Loucy (cell line): ENCODE results near the gene KRTAP1-4.

ENCODE experiments used
- H2AFZ ChIP-seq: fragments of 200-600 bp; sonication (generic); 2 replicates; pipeline ENCODE4 v1.6.0; 2016; ENCODE audit warnings: antibody characterized with exemption, mild to moderate bottlenecking, low read length, moderate library complexity
- H3F3A ChIP-seq: fragments of 200-600 bp; 2 replicates; pipeline ENCODE4 v1.6.0; 2016; ENCODE audit warnings: antibody characterized with exemption, low read depth, mild to moderate bottlenecking
- H3K27me3 ChIP-seq: fragments of 200-600 bp; sonication (generic); 2 replicates; pipeline ENCODE4 v1.6.1; 2014; ENCODE audit warnings: low read length, mild to moderate bottlenecking; ENCODE audit not compliant: insufficient read depth, poor library complexity, severe bottlenecking
- H3K36me3 ChIP-seq: fragments of 200-600 bp; sonication (generic); 2 replicates; pipeline ENCODE4 v1.6.1; 2016; ENCODE audit warnings: low read length; ENCODE audit not compliant: insufficient read depth
- H3K4me1 ChIP-seq: fragments of 200-600 bp; sonication (generic); 2 replicates; pipeline ENCODE4 v1.5.1; 2014; ENCODE audit warnings: low read length, mild to moderate bottlenecking; ENCODE audit not compliant: insufficient read depth, poor library complexity, severe bottlenecking
- H3K4me2 ChIP-seq: fragments of 200-600 bp; sonication (generic); 2 replicates; pipeline ENCODE4 v1.6.0; 2014; ENCODE audit warnings: antibody characterized with exemption, low read length, low read depth, mild to moderate bottlenecking; ENCODE audit not compliant: poor library complexity, severe bottlenecking
- H3K4me3 ChIP-seq: fragments of 200-600 bp; sonication (generic); 2 replicates; pipeline ENCODE4 v1.5.1; 2014; ENCODE audit warnings: low read length, mild to moderate bottlenecking, mixed read lengths; ENCODE audit not compliant: poor library complexity, severe bottlenecking
- H3K79me2 ChIP-seq: fragments of 200-600 bp; sonication (generic); 2 replicates; pipeline ENCODE4 v1.6.1; 2014; ENCODE audit warnings: low read length; ENCODE audit not compliant: insufficient read depth
- H3K9ac ChIP-seq: fragments of 200-600 bp; sonication (generic); 2 replicates; pipeline ENCODE4 v1.6.0; 2014; ENCODE audit warnings: mild to moderate bottlenecking, low read depth, low read length, moderate library complexity; ENCODE audit not compliant: poor library complexity, severe bottlenecking
- H3K9me2 ChIP-seq: fragments of 200-600 bp; sonication (generic); replicated peaks from 2 replicates; pipeline ENCODE4 v1.6.1; 2016; ENCODE audit warnings: low read depth, low read length, mixed read lengths
- H3K9me3 ChIP-seq: fragments of 200-600 bp; sonication (generic); 2 replicates; pipeline ENCODE4 v1.6.1; 2014; ENCODE audit warnings: mild to moderate bottlenecking, antibody characterized with exemption, low read length, low read depth; ENCODE audit not compliant: insufficient read depth
- H4K20me1 ChIP-seq: fragments of 200-600 bp; sonication (generic); 2 replicates; pipeline ENCODE4 v1.6.0; 2014; ENCODE audit warnings: antibody characterized with exemption, low read length, mild to moderate bottlenecking; ENCODE audit not compliant: insufficient read depth, poor library complexity, severe bottlenecking
- CTCF ChIP-seq: fragments of 200-600 bp; sonication (generic); conservative IDR thresholded peaks from 2 replicates; pipeline ENCODE4 v1.5.1; 2014; ENCODE audit warnings: mild to moderate bottlenecking, antibody characterized with exemption, low read length
- EZH2phosphoT487 ChIP-seq: fragments of 200-600 bp; IDR thresholded peaks from 2 replicates; pipeline ENCODE4 v1.6.1; 2018; ENCODE audit warnings: antibody characterized with exemption, mild to moderate bottlenecking, moderate library complexity, borderline replicate concordance

Gene KRTAP1-4

GRCh38 chr17:40996829-40997228, 33.2 kb downstream of the KRTAP1-4 start:
- H3K79me2 ChIP-seq: no peaks in the 10 kb centered on the region
- H3K4me3 ChIP-seq: no peak overlapping the region
- H2AFZ ChIP-seq: no peak overlapping the region
- no peaks in the 10 kb centered on the region for H3K9me2 ChIP-seq
- H3K27me3 ChIP-seq: no peaks in the 10 kb centered on the region
- no peak overlapping the region for H3K9ac ChIP-seq
- no peaks in the 10 kb centered on the region for H3K36me3 ChIP-seq
- no peaks in the 10 kb centered on the region for H4K20me1 ChIP-seq
- no peaks in the 10 kb centered on the region for H3K9me3 ChIP-seq
- no peaks in the 10 kb centered on the region for H3K4me1 ChIP-seq
- H3K4me2 ChIP-seq: no peak overlapping the region
- no peaks in the 10 kb centered on the region for H3F3A ChIP-seq
- TF ChIP-seq EZH2phosphoT487 (no peak), CTCF (no peak)

- H3K4me3 ChIP-seq: no peak overlapping the region
- H3K4me1 ChIP-seq: no peaks in the 10 kb centered on the region
- no peaks in the 10 kb centered on the region for H3F3A ChIP-seq
- H3K9ac ChIP-seq: no peak overlapping the region
- H4K20me1 ChIP-seq: no peaks in the 10 kb centered on the region
- no peaks in the 10 kb centered on the region for H3K36me3 ChIP-seq
- no peaks in the 10 kb centered on the region for H3K79me2 ChIP-seq
- no peak overlapping the region for H2AFZ ChIP-seq
- no peak overlapping the region for H3K4me2 ChIP-seq
- H3K9me3 ChIP-seq: no peaks in the 10 kb centered on the region
- H3K9me2 ChIP-seq: no peaks in the 10 kb centered on the region
- H3K27me3 ChIP-seq: no peaks in the 10 kb centered on the region
- no peak for TF ChIP-seq EZH2phosphoT487
- no peak for TF ChIP-seq CTCF
Observed at GRCh38 chr17:40995116-40995515, 34.9 kb downstream of the KRTAP1-4 start.

GRCh38 chr17:40993839-40994238, 36.2 kb downstream of the KRTAP1-4 start, which contains the start of gene KRTAP3-3:
Gene KRTAP3-3, minus strand, starts transcription at chr17:40994164. Its CDS starts 67 bp downstream, at chr17:40994097.
- Histone ChIP-seq H3K79me2 (no peaks in the 10 kb centered on the region), H3K4me1 (no peaks in the 10 kb centered on the region), H4K20me1 (no peaks in the 10 kb centered on the region), H2AFZ (no peak within 1 kb of the TSS), H3K4me3 (no peak within 1 kb of the TSS), H3K9me2 (no peaks in the 10 kb centered on the region), H3K4me2 (no peak within 1 kb of the TSS), H3K9ac (no peak within 1 kb of the TSS), H3K27me3 (no peaks in the 10 kb centered on the region), H3K36me3 (no peaks in the 10 kb centered on the region), H3F3A (no peaks in the 10 kb centered on the region), H3K9me3 (no peaks in the 10 kb centered on the region)
- TF ChIP-seq CTCF: no peak
- TF ChIP-seq EZH2phosphoT487: no peak
